ENCODE measurements around the gene CD80.

Gene CD80

DNA sequence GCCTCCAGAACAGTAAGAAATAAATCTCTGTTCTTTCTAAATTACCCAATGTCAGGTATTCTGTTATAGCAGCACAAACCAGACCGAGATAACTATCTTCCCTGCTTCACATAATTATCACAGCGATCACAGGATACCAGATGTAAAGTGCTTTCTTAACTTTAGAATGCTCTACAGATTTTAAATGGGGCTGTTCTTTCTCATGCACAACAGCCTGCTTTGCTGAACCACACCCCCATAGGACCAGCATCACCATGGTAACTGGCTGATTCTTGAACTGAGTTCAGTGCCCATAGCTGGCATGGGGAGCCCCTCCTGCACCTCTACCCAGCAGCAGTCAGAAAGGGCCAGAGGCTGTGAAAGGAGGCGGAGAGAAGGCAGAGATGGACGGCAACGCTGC is 7.8 kb downstream of the CD80 start:
- Histone ChIP-seq H3K9ac (ENCODE audit: low read length) (peak overlapping the region; percentile 42; the same call in 1 of the 2 replicates), H3K9me3 (ENCODE audit: insufficient read depth, low read length) (no peaks in the 10 kb centered on the region), H3K4me1 (ENCODE audit: low read length) (peaks cover 96% of the 10 kb centered on the region), H3K4me2 (ENCODE audit: low read length) (peak overlapping the region; percentile 59), H3K27ac (ENCODE audit: low read length) (peak overlapping the region; percentile 77), H3K4me3 (ENCODE audit: low read length) (peak overlapping the region; percentile 44; the same call in 1 of the 2 replicates), H3K27me3 (ENCODE audit: low read depth, low read length) (no peaks in the 10 kb centered on the region), H4K20me1 (ENCODE audit: insufficient read depth, low read length) (0 out of 2 replicates have a peak, but pooled peaks cover under 1% of the 10 kb centered on the region), H2AFZ (ENCODE audit: low read depth, low read length) (no peak overlapping the region), H3K36me3 (replicated peaks; ENCODE audit: low read depth, low read length) (peaks cover 70% of the 10 kb centered on the region), H3K79me2 (ENCODE audit: low read length) (peaks cover 100% of the 10 kb centered on the region)
- no peak for TF ChIP-seq EZH2phosphoT487 (IDR thresholded peaks at IDR 0.05; ENCODE audit: low read depth)
- TF ChIP-seq, protein P1, sequence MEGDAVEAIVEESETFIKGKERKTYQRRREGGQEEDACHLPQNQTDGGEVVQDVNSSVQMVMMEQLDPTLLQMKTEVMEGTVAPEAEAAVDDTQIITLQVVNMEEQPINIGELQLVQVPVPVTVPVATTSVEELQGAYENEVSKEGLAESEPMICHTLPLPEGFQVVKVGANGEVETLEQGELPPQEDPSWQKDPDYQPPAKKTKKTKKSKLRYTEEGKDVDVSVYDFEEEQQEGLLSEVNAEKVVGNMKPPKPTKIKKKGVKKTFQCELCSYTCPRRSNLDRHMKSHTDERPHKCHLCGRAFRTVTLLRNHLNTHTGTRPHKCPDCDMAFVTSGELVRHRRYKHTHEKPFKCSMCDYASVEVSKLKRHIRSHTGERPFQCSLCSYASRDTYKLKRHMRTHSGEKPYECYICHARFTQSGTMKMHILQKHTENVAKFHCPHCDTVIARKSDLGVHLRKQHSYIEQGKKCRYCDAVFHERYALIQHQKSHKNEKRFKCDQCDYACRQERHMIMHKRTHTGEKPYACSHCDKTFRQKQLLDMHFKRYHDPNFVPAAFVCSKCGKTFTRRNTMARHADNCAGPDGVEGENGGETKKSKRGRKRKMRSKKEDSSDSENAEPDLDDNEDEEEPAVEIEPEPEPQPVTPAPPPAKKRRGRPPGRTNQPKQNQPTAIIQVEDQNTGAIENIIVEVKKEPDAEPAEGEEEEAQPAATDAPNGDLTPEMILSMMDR (IDR thresholded peaks at IDR 0.05; ENCODE audit: low read depth, low read length), result no peak

DNA sequence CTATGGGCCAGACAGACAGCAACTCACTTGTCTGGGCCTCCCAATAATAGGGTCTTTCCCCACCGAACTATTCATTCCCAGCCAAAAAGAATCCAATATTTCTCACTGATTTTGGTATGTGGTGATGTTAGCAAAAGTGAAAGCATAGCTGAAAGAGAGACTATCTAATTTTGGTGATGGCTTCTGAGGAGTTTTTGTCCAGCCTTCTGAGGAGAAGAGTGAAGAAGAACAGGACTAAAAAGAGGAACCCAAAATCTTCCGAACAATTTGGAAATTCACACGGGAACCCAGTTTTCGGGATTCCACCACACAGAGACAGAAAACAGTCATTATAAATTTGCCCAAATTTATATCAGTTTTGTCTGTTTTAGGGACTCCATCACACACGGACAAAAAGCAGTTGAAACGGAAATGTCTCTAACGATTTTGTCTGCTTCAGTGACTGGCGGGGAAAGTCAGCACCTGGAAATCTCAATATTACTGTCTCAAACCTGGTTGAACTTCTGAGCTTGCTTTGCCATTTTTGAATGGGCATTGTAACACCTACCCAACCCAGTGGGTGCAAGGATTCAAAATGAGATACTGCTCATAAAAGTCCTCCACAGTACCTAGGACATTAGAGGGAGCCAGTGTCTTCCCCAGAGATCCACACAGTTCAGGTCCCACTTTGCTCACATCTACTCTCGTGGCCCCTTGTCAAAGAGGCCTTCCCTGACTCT is 9.1 kb downstream of the CD80 start:
- Histone ChIP-seq H2AFZ (ENCODE audit: low read depth, low read length) (no peak overlapping the region), H4K20me1 (ENCODE audit: insufficient read depth, low read length) (peaks cover 11% of the 10 kb centered on the region; the same call in 1 of the 2 replicates), H3K4me3 (ENCODE audit: low read length) (peak overlapping the region; percentile 44), H3K27ac (ENCODE audit: low read length) (peak overlapping the region; percentile 77), H3K9ac (ENCODE audit: low read length) (peak overlapping the region; percentile 42), H3K36me3 (replicated peaks; ENCODE audit: low read depth, low read length) (peaks cover 73% of the 10 kb centered on the region), H3K79me2 (ENCODE audit: low read length) (peaks cover 100% of the 10 kb centered on the region), H3K9me3 (ENCODE audit: insufficient read depth, low read length) (no peaks in the 10 kb centered on the region), H3K27me3 (ENCODE audit: low read depth, low read length) (no peaks in the 10 kb centered on the region), H3K4me1 (ENCODE audit: low read length) (peaks cover 94% of the 10 kb centered on the region), H3K4me2 (ENCODE audit: low read length) (peak overlapping the region; percentile 59)
- TF ChIP-seq, protein P1 (IDR thresholded peaks at IDR 0.05; ENCODE audit: low read depth, low read length), result peak; percentile 42
- no peak for TF ChIP-seq EZH2phosphoT487 (IDR thresholded peaks at IDR 0.05; ENCODE audit: low read depth)

DNA sequence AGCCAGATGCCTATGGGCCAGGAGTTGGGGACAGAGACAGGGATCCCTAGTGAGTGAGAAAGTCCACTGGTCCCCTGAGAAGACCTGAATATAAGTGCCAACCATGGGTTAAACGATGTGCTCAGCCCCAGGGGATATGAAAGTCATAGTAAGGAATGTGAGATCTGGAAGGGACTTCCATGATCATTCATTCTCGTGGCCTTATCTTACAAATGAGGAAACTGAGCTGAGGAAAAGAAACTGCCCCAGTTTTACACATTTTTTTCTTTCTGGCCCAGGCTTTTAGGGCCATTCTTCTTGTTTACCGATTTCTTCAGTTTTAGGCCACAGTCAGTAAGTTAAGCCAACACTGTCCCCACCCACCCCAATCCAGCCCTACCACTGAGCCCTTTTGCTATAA is 11.1 kb downstream of the CD80 start:
- peaks cover 78% of the 10 kb centered on the region for H3K4me1 ChIP-seq (ENCODE audit: low read length)
- peaks cover 74% of the 10 kb centered on the region for H3K36me3 ChIP-seq (replicated peaks; ENCODE audit: low read depth, low read length)
- peaks cover 11% of the 10 kb centered on the region for H4K20me1 ChIP-seq (ENCODE audit: insufficient read depth, low read length)
- peak overlapping the region; percentile 52 for H3K27ac ChIP-seq (ENCODE audit: low read length)
- no peak for TF ChIP-seq EZH2phosphoT487 (IDR thresholded peaks at IDR 0.05; ENCODE audit: low read depth)
- TF ChIP-seq, protein P1 (IDR thresholded peaks at IDR 0.05; ENCODE audit: low read depth, low read length), result no peak
- 0 out of 2 replicates have a peak overlapping the region, but pooled peaks have one; percentile 0 for H3K4me2 ChIP-seq (ENCODE audit: low read length)
- no peak overlapping the region for H3K9ac ChIP-seq (ENCODE audit: low read length)
- H3K27me3 ChIP-seq (ENCODE audit: low read depth, low read length), result no peaks in the 10 kb centered on the region
- no peak overlapping the region for H2AFZ ChIP-seq (ENCODE audit: low read depth, low read length)
- peaks cover 100% of the 10 kb centered on the region for H3K79me2 ChIP-seq (ENCODE audit: low read length)
- no peak overlapping the region for H3K4me3 ChIP-seq (ENCODE audit: low read length)
- no peaks in the 10 kb centered on the region; the same call in 1 of the 2 replicates for H3K9me3 ChIP-seq (ENCODE audit: insufficient read depth, low read length)

DNA sequence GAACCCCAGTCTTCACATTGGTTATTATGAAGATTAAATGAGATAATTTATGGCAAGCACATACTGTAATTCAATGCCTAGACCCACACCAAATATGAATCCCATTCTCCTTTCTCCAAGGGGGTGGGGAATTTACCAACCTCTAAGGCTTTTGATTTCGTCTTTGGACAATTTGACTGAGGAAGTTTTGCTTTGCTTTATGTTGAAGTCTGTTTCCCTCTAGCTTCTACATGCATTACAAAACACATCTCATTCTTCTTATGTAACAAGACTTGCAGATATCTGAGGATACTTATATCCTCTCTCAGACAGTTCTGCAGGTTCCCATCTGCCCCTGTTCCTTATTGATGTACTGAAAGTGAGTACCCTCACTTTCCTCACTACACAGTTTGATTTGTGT is 12.2 kb downstream of the CD80 start:
- H3K9ac ChIP-seq (ENCODE audit: low read length), result no peak overlapping the region
- peak overlapping the region; percentile 48 for H3K27ac ChIP-seq (ENCODE audit: low read length)
- H3K4me3 ChIP-seq (ENCODE audit: low read length), result no peak overlapping the region
- no peaks in the 10 kb centered on the region for H3K27me3 ChIP-seq (ENCODE audit: low read depth, low read length)
- no peaks in the 10 kb centered on the region; the same call in 1 of the 2 replicates for H3K9me3 ChIP-seq (ENCODE audit: insufficient read depth, low read length)
- peaks cover 11% of the 10 kb centered on the region for H4K20me1 ChIP-seq (ENCODE audit: insufficient read depth, low read length)
- H3K4me1 ChIP-seq (ENCODE audit: low read length), result peaks cover 80% of the 10 kb centered on the region
- H2AFZ ChIP-seq (ENCODE audit: low read depth, low read length), result no peak overlapping the region
- peaks cover 75% of the 10 kb centered on the region for H3K36me3 ChIP-seq (replicated peaks; ENCODE audit: low read depth, low read length)
- 0 out of 2 replicates have a peak overlapping the region, but pooled peaks have one; percentile 22 for H3K4me2 ChIP-seq (ENCODE audit: low read length)
- TF ChIP-seq, protein P1 (IDR thresholded peaks at IDR 0.05; ENCODE audit: low read depth, low read length), result no peak
- TF ChIP-seq EZH2phosphoT487 (IDR thresholded peaks at IDR 0.05; ENCODE audit: low read depth), result no peak
- H3K79me2 ChIP-seq (ENCODE audit: low read length), result peaks cover 100% of the 10 kb centered on the region

Measured in OCI-LY3 (cell line).